H1 (cell line): ENCODE measurements around the gene SLC22A23. TPM values are rescaled to one million over a fixed set of nuclear protein-coding genes. Genes with fewer than 3 reads are reported as not detected.

Source experiments
- CTCF ChIA-PET: fragments of 300-600 bp; sonication (Branson Sonifier 250); formaldehyde crosslinking; loops from one replicate; lab custom pipeline; 2021; ENCODE audit not compliant: partially characterized antibody; lab: Charles Lee
- POLR2A ChIA-PET: fragments of 300-600 bp; sonication (Branson Sonifier 250); formaldehyde crosslinking; loops from one replicate; lab custom pipeline; 2021; ENCODE audit warnings: inconsistent platforms; ENCODE audit not compliant: partially characterized antibody; lab: Charles Lee
- DNase-seq, 2 experiments: peaks; one replicate each; pipeline versions ENCODE4 v3.0.0 to v3.0.0-alpha.2; 2010 to 2022; ENCODE audit warnings: low spot score in 2 of 2, low read depth in 1 of 2, mixed read lengths in 1 of 2
- FAIRE-seq: peaks from 2 replicates; lab custom pipeline; 2011; peaks lifted over from hg19 to GRCh38; lab: Jason Lieb, UNC
- H2AFZ ChIP-seq: 2 replicates; pipeline ENCODE4 v1.8.1; 2012; ENCODE audit warnings: low read length, inconsistent platforms
- H2AK5ac ChIP-seq: 2 replicates; pipeline ENCODE4 v1.6.1; 2013; ENCODE audit warnings: low read depth, low read length
- H2BK120ac ChIP-seq: replicated peaks from 2 replicates; pipeline ENCODE3; 2013; ENCODE audit warnings: low read depth, low read length, inconsistent platforms
- H2BK12ac ChIP-seq: 2 replicates; pipeline ENCODE4 v1.6.1; 2013; ENCODE audit warnings: low read depth, low read length
- H2BK15ac ChIP-seq: 2 replicates; pipeline ENCODE4 v1.6.1; 2013; ENCODE audit warnings: low read length
- H2BK20ac ChIP-seq: 2 replicates; pipeline ENCODE4 v1.6.1; 2013; ENCODE audit warnings: low read length
- H2BK5ac ChIP-seq: 2 replicates; pipeline ENCODE4 v1.6.1; 2013; ENCODE audit warnings: low read depth, low read length
- H3K14ac ChIP-seq: 2 replicates; pipeline ENCODE4 v1.6.1; 2013; ENCODE audit warnings: inconsistent platforms; ENCODE audit not compliant: insufficient read length
- H3K18ac ChIP-seq: 2 replicates; pipeline ENCODE4 v1.6.1; 2013; ENCODE audit warnings: low read length; ENCODE audit errors: extremely low read depth
- H3K23ac ChIP-seq: 2 replicates; pipeline ENCODE4 v1.6.1; 2013; ENCODE audit warnings: inconsistent platforms; ENCODE audit not compliant: insufficient read length
- H3K23me2 ChIP-seq: 2 replicates; pipeline ENCODE4 v1.6.1; 2013; ENCODE audit warnings: low read depth, low read length
- H3K27ac ChIP-seq: 2 replicates; pipeline ENCODE4 v1.6.1; 2011; ENCODE audit warnings: low read depth, low read length, inconsistent platforms
- H3K27me3 ChIP-seq, 4 experiments: replicated peaks in 1 of 4; 1 replicate in 1 of 4; 2 replicates in 3 of 4; pipeline versions ENCODE4 v1.6.1 to v1.8.1; 2011 to 2013; ENCODE audit warnings: low read length in 3 of 4, mild to moderate bottlenecking in 3 of 4, inconsistent platforms in 2 of 4, mixed read lengths in 2 of 4, moderate library complexity in 1 of 4; ENCODE audit not compliant: control insufficient read depth in 3 of 4, insufficient read depth in 3 of 4; ENCODE audit errors: extremely low read depth in 1 of 4
- H3K36me3 ChIP-seq, 4 experiments: 2 replicates each; pipeline versions ENCODE4 v1.6.1 to v1.8.1; 2011 to 2013; ENCODE audit warnings: mild to moderate bottlenecking in 4 of 4, low read length in 3 of 4, moderate library complexity in 2 of 4, control low read depth in 1 of 4, inconsistent platforms in 1 of 4; ENCODE audit not compliant: insufficient read depth in 4 of 4, control insufficient read depth in 2 of 4
- H3K4ac ChIP-seq: replicated peaks from 2 replicates; pipeline ENCODE3; 2013; ENCODE audit warnings: low read length, low read depth, mixed read lengths, inconsistent platforms; ENCODE audit not compliant: insufficient read length
- H3K4me1 ChIP-seq, 4 experiments: replicated peaks in 1 of 4; 1 replicate in 1 of 4; 2 replicates in 3 of 4; pipeline versions ENCODE4 v1.6.1 to v1.8.1; 2011 to 2013; ENCODE audit warnings: low read length in 3 of 4, inconsistent platforms in 2 of 4, mixed read lengths in 1 of 4; ENCODE audit not compliant: insufficient read depth in 4 of 4, control insufficient read depth in 3 of 4
- H3K4me2 ChIP-seq, 2 experiments: 2 replicates each; pipeline versions ENCODE4 v1.6.1 to v1.8.1; 2011 to 2013; ENCODE audit warnings: low read depth in 2 of 2, low read length in 2 of 2, control low read depth in 1 of 2, inconsistent platforms in 1 of 2, mild to moderate bottlenecking in 1 of 2; ENCODE audit not compliant: insufficient read depth in 1 of 2
- H3K4me3 ChIP-seq, 4 experiments: fragments of 200-600, 300-600 bp in 1 of 4; sonication (generic), shearing (Covaris generic), sonication (Bioruptor Twin) in 1 of 4; 2 replicates each; pipeline versions ENCODE4 v1.5.1 to v1.8.1; 2011 to 2016; ENCODE audit warnings: low read length in 4 of 4, low read depth in 3 of 4, control low read depth in 2 of 4, inconsistent platforms in 2 of 4, mild to moderate bottlenecking in 2 of 4, mixed read lengths in 1 of 4, moderate library complexity in 1 of 4; ENCODE audit not compliant: insufficient read depth in 2 of 4; ENCODE audit errors: extremely low read depth in 1 of 4
- H3K56ac ChIP-seq: replicated peaks from 2 replicates; pipeline ENCODE3; 2013; ENCODE audit warnings: low read depth, mild to moderate bottlenecking, mixed read lengths, low read length, inconsistent platforms; ENCODE audit not compliant: insufficient read length
- H3K79me1 ChIP-seq: 2 replicates; pipeline ENCODE4 v1.6.1; 2013; ENCODE audit warnings: low read depth, low read length, control low read depth
- H3K79me2 ChIP-seq, 2 experiments: 2 replicates each; pipeline versions ENCODE4 v1.6.1 to v1.8.1; 2012 to 2013; ENCODE audit warnings: low read length in 2 of 2, mild to moderate bottlenecking in 2 of 2, inconsistent platforms in 1 of 2; ENCODE audit not compliant: insufficient read depth in 2 of 2, control insufficient read depth in 1 of 2
- H3K9ac ChIP-seq, 4 experiments: replicated peaks in 1 of 4; 1 replicate in 1 of 4; 2 replicates in 3 of 4; pipeline versions ENCODE4 v1.6.1 to v1.8.1; 2011 to 2013; ENCODE audit warnings: low read depth in 3 of 4, low read length in 3 of 4, control low read depth in 2 of 4, mild to moderate bottlenecking in 2 of 4, moderate library complexity in 2 of 4, inconsistent platforms in 1 of 4; ENCODE audit errors: extremely low read depth in 1 of 4
- H3K9me3 ChIP-seq, 2 experiments: 2 replicates each; pipeline versions ENCODE4 v1.6.1 to v1.8.1; 2012 to 2013; ENCODE audit warnings: mild to moderate bottlenecking in 2 of 2, moderate library complexity in 2 of 2, control low read depth in 1 of 2, inconsistent platforms in 1 of 2, low read depth in 1 of 2, low read length in 1 of 2, mixed read lengths in 1 of 2; ENCODE audit not compliant: insufficient read depth in 2 of 2
- H4K20me1 ChIP-seq, 2 experiments: replicated peaks in 1 of 2; 2 replicates each; pipeline versions ENCODE3 to v1.8.1; 2011 to 2013; ENCODE audit warnings: inconsistent platforms in 2 of 2, low read length in 2 of 2, mild to moderate bottlenecking in 1 of 2; ENCODE audit not compliant: insufficient read depth in 2 of 2, control insufficient read depth in 1 of 2
- H4K5ac ChIP-seq: 2 replicates; pipeline ENCODE4 v1.6.1; 2013; ENCODE audit warnings: low read length, low read depth, mixed read lengths, inconsistent platforms; ENCODE audit not compliant: insufficient read length
- H4K8ac ChIP-seq: 2 replicates; pipeline ENCODE4 v1.8.0; 2013; ENCODE audit warnings: mild to moderate bottlenecking, moderate library complexity, low read length, inconsistent platforms; ENCODE audit not compliant: insufficient read depth; ENCODE audit errors: extremely low read depth
- H4K91ac ChIP-seq: replicated peaks from 2 replicates; pipeline ENCODE3; 2013; ENCODE audit warnings: low read length, mixed read lengths, inconsistent platforms; ENCODE audit not compliant: insufficient read length
- ATF2 ChIP-seq: IDR thresholded peaks from 2 replicates; pipeline ENCODE4 v1.6.1; 2012; ENCODE audit warnings: low read length, inconsistent platforms
- BACH1 ChIP-seq: IDR thresholded peaks from 2 replicates; pipeline ENCODE4 v1.6.1; 2012; ENCODE audit warnings: low read length, improper control_type of control experiment
- CBX8 ChIP-seq: fragments of 300-800, 300-1000 bp; sonication (generic); IDR thresholded peaks from 2 replicates; pipeline ENCODE4 v1.7.1; 2016; ENCODE audit warnings: low read depth, low read length, borderline replicate concordance
- EZH2 ChIP-seq: fragments of 200-600 bp; sonication (generic); IDR thresholded peaks from 2 replicates; pipeline ENCODE4 v1.7.1; 2012; ENCODE audit warnings: low read depth, mild to moderate bottlenecking, moderate library complexity, low read length, inconsistent platforms; ENCODE audit not compliant: severe bottlenecking
- POLR2A ChIP-seq, 2 experiments: IDR thresholded peaks; 1 replicate in 1 of 2; 2 replicates in 1 of 2; pipeline ENCODE4 v1.6.1; 2011; ENCODE audit warnings: low read depth in 2 of 2, low read length in 2 of 2, mild to moderate bottlenecking in 2 of 2; ENCODE audit errors: control extremely low read depth in 1 of 2
- RBBP5 ChIP-seq: IDR thresholded peaks from 2 replicates; pipeline ENCODE4 v1.7.1; 2012; ENCODE audit warnings: low read depth, mild to moderate bottlenecking, inconsistent platforms, low read length, moderate library complexity, borderline replicate concordance
- WGBS, 2 experiments: shearing (Covaris generic) in 1 of 2; methylation state at CpG; one replicate each; pipeline versions ENCODE4 v1.1.6 to v1.1.7; 2013 to 2015; ENCODE audit warnings: low lambda C conversion rate in 2 of 2, mixed read lengths in 2 of 2, inconsistent platforms in 1 of 2, low coverage in 1 of 2, missing lambda C conversion rate in 1 of 2; ENCODE audit not compliant: insufficient replicate concordance in 2 of 2, insufficient coverage in 1 of 2, insufficient read length in 1 of 2; ENCODE audit errors: extremely low coverage in 1 of 2, missing lambda C conversion rate in 1 of 2; 5-methylcytosine and 5-hydroxymethylcytosine counted together
- long read RNA-seq, 2 experiments: library from RNA in 1 of 2; library from capped mRNA in 1 of 2; stranded (forward); transcript quantifications; one replicate each; pipeline ENCODE4 v2.0.0, GENCODE V29; 2021; ENCODE audit warnings: inconsistent platforms in 1 of 2
- polyA minus RNA-seq, 3 experiments: library from RNA; depleted of rRNA, polyadenylated mRNA; stranded (reverse); fragments of >200 nt; gene quantifications; 1 replicate in 2 of 3; 2 replicates in 1 of 3; pipeline ENCODE4 v1.2.3, GENCODE V29; 2011
- polyA plus RNA-seq, 7 experiments: library from polyadenylated mRNA; depleted of rRNA in 3 of 7; stranded (reverse) in 5 of 7; unstranded in 2 of 7; fragments of >200 nt in 5 of 7; fragments of 200-250 nt in 2 of 7; gene quantifications; 1 replicate in 5 of 7; 2 replicates in 1 of 7; 4 replicates in 1 of 7; pipeline versions ENCODE4 v1.2.1 to v1.2.3, GENCODE V29; 2011 to 2013; ENCODE audit warnings: missing spikeins in 2 of 7, mixed read lengths in 2 of 7
- total RNA-seq: library from RNA; stranded (reverse); fragmentation: NEBNext Ultra II Directional; extraction: Animal tissue kit (Norgen Biotek cat#: 25700); gene quantifications from 2 replicates; pipeline ENCODE4 v1.2.1, GENCODE V29; 2021

SLC22A23 gene
- total RNA-seq (37.1 and 38.4 TPM in 2 replicates), polyA plus RNA-seq (2011; rRNA removed) (9.9 and 15.8 TPM in 2 replicates), polyA minus RNA-seq (2011; rRNA and poly(A)+ RNA removed) (19.6 and 26.4 TPM in 2 replicates)
- 10.2 TPM for polyA plus RNA-seq (2011; cell fraction: cytosol; rRNA removed)
- 28.3 TPM for polyA plus RNA-seq (2011; cell fraction: nucleus; rRNA removed)
- polyA plus RNA-seq (2012, experiment 1 of 2), result 15.4 to 22.2 TPM (median 19.8 TPM) in 4 replicates
- polyA plus RNA-seq (2012, experiment 2 of 2), result 11.3 TPM
- polyA plus RNA-seq (2013, experiment 1 of 2), result 26.5 TPM
- 28.3 TPM for polyA plus RNA-seq (2013, experiment 2 of 2)
- 18.3 TPM for polyA minus RNA-seq (2011; cell fraction: cytosol; rRNA and poly(A)+ RNA removed)
- 33.0 TPM for polyA minus RNA-seq (2011; cell fraction: nucleus; rRNA and poly(A)+ RNA removed)
- long read RNA-seq, experiment 1, full-length matches to known transcripts, result 3 of 13 reads
- long read RNA-seq, experiment 1, partial matches to known transcripts, result 4 of 13 reads
- long read RNA-seq, experiment 1, other reads (novel, unspliced or antisense), result 6 of 13 reads
- long read RNA-seq, experiment 2, partial matches to known transcripts, result 0 of 2 reads
- long read RNA-seq, experiment 2, other reads (novel, unspliced or antisense), result 2 of 2 reads

- Histone ChIP-seq H3K27me3 (peaks cover 2 to 25% (median 13%) of the 10 kb centered on the region in 4 experiments; a peak in 6 of 7 replicates), H2BK5ac (peak within 1 kb of the TSS; percentile 27; the same call in 1 of the 2 replicates), H3K4me3 (peak within 1 kb of the TSS; percentile 57 to 72 (median 64)), H2AK5ac (no peak within 1 kb of the TSS), H3K27ac (no peak within 1 kb of the TSS), H3K36me3 (no peaks in the 10 kb centered on the region), H3K4me1 (peaks cover 7 to 27% (median 23%) of the 10 kb centered on the region in 4 experiments), H3K14ac (no peak within 1 kb of the TSS), H3K23ac (no peak within 1 kb of the TSS), H3K9ac (peak within 1 kb of the TSS in 2 of 4 experiments; percentile 4 to 73; a peak in 1 of 7 replicates), H4K5ac (peak within 1 kb of the TSS; percentile 13), H4K20me1 (peaks cover 17 to 21% of the 10 kb centered on the region in 2 experiments), H3K4ac (peak within 1 kb of the TSS; percentile 49), H3K4me2 (peak within 1 kb of the TSS; percentile 98 to 99), H2AFZ (peak within 1 kb of the TSS; percentile 68), H3K56ac (no peak within 1 kb of the TSS), H3K79me2 (peaks cover under 1 to 37% of the 10 kb centered on the region in 2 experiments; a peak in 3 of 4 replicates), H3K23me2 (peaks cover 22% of the 10 kb centered on the region), H2BK12ac (0 out of 2 replicates have a peak within 1 kb of the TSS, but pooled peaks have one; percentile 51), H3K79me1 (peaks cover 4% of the 10 kb centered on the region; the same call in 1 of the 2 replicates), H3K18ac (peak within 1 kb of the TSS; percentile 72), H4K91ac (peak within 1 kb of the TSS; percentile 52), H3K9me3 (no peaks in the 10 kb centered on the region), H2BK20ac (no peak within 1 kb of the TSS), H2BK15ac (peak within 1 kb of the TSS; percentile 34; the same call in 1 of the 2 replicates), H2BK120ac (no peak within 1 kb of the TSS), H4K8ac (peak within 1 kb of the TSS; percentile 53; the same call in 1 of the 2 replicates)
- WGBS, 2 experiments, result 2% methylated on average over 19 of the region's 97 CpGs; no CpG with 5 or more reads in 1 of the 2 experiments
- DNase-seq (peak; percentile 17 to 86), FAIRE-seq (no peak)
- ChIA-PET POLR2A (interaction anchor here (1.8 kb wide), 1 partner anchor 30 kb away, joined by 8 read pairs; no protein-coding TSS in a partner anchor), CTCF (interaction anchor here (0.9 to 7.0 kb wide), 4 partner anchors 34 to 105 kb away, joined by 3 to 64 read pairs (median 4); no protein-coding TSS in a partner anchor)
- no peak for TF ChIP-seq ATF2
- TF ChIP-seq RBBP5, result peak; percentile 50; the same call in 1 of the 2 replicates
- no peak for TF ChIP-seq BACH1
- TF ChIP-seq CBX8, result no peak
- TF ChIP-seq EZH2, result no peak
- TF ChIP-seq POLR2A (IDR thresholded peaks at IDR 0.05; ENCODE audit: control extremely low read depth in 1 of 2, low read depth in 2 of 2, low read length in 2 of 2), result no peak
Observed at GRCh38 chr6:3456898-3457709, at the start of gene SLC22A23. SLC22A23 (minus strand) TSS chr6:3457050; CDS start chr6:3456559, 491 bp downstream.
